K562 (cell line): ENCODE measurements around the gene CNIH3. TPM values are rescaled to one million over a fixed set of nuclear protein-coding genes. Genes with fewer than 3 reads are reported as not detected.

ENCODE experiments used
- ATAC-seq: fragments of 200-7000 bp; cut with Tn5 transposase; 3 replicates; pipeline ENCODE4 v1.9.1; 2020; ENCODE audit warnings: moderate library complexity
- BruUV-seq: library from RNA; stranded (reverse); fragments of 400-500 nt; replicated peaks from 2 replicates; lab custom pipeline; 2021; lab: Mats Ljungman, UMichigan
- CTCF ChIA-PET: fragments of 300-600 bp; formaldehyde crosslinking; extraction: SDS; loops from one replicate; lab custom pipeline; 2021; ENCODE audit warnings: low intra/inter-chr PET ratio; lab: Yijun Ruan, JAX
- POLR2A ChIA-PET: fragments of 300-600, 350-650 bp; sonication (Branson Sonifier 250); formaldehyde crosslinking; extraction: SDS; loops from one replicate; lab custom pipeline; 2021; ENCODE audit warnings: antibody characterized with exemption, inconsistent platforms; lab: Yijun Ruan, JAX
- DNase-seq, 4 experiments: peaks; one replicate each; pipeline versions ENCODE4 v3.0.0 to v3.0.0-alpha.2; 2011 to 2018; ENCODE audit warnings: low spot score in 3 of 4, mixed read lengths in 3 of 4; ENCODE audit errors: extremely low read depth in 1 of 4
- FAIRE-seq: peaks from 2 replicates; lab custom pipeline; 2011; peaks lifted over from hg19 to GRCh38; lab: Jason Lieb, UNC
- H2AFZ ChIP-seq: 2 replicates; pipeline ENCODE4 v1.6.0; 2011; ENCODE audit warnings: low read depth, low read length, control low read depth, inconsistent platforms
- H3K27ac ChIP-seq: fragments of 200-600 bp; 3 replicates; pipeline ENCODE4 v1.8.0; 2011; ENCODE audit warnings: low read depth, mild to moderate bottlenecking, control low read depth, inconsistent platforms, low read length, moderate library complexity, mixed read lengths; ENCODE audit errors: extremely low read depth
- H3K27me3 ChIP-seq, 2 experiments: fragments of 300-600 bp in 1 of 2; 2 replicates in 1 of 2; 3 replicates in 1 of 2; pipeline versions ENCODE4 v1.6.0 to v1.8.0; 2011; ENCODE audit warnings: inconsistent platforms in 2 of 2, low read length in 2 of 2, mild to moderate bottlenecking in 1 of 2, mixed read lengths in 1 of 2, moderate library complexity in 1 of 2; ENCODE audit not compliant: control insufficient read depth in 2 of 2, insufficient read depth in 2 of 2
- H3K36me3 ChIP-seq: fragments of 300-600 bp; 3 replicates; pipeline ENCODE4 v1.8.0; 2011; ENCODE audit warnings: mild to moderate bottlenecking, low read length, inconsistent platforms; ENCODE audit not compliant: control insufficient read depth, insufficient read depth
- H3K4me1 ChIP-seq, 2 experiments: fragments of 200-600 bp in 1 of 2; replicated peaks in 1 of 2; 2 replicates in 1 of 2; 3 replicates in 1 of 2; pipeline versions ENCODE4 v1.5.1 to v1.8.0; 2011; ENCODE audit warnings: inconsistent platforms in 2 of 2, low read length in 2 of 2, mild to moderate bottlenecking in 1 of 2, mixed read lengths in 1 of 2, moderate library complexity in 1 of 2; ENCODE audit not compliant: control insufficient read depth in 2 of 2, insufficient read depth in 2 of 2
- H3K4me2 ChIP-seq: 2 replicates; pipeline ENCODE4 v1.6.1; 2011; ENCODE audit warnings: low read length, control low read depth, inconsistent platforms, mixed read lengths; ENCODE audit not compliant: insufficient read depth
- H3K4me3 ChIP-seq: fragments of 200-600 bp; sonication (generic), shearing (Covaris generic); 2 replicates; pipeline ENCODE4 v1.5.1; 2016; ENCODE audit warnings: control low read depth, inconsistent platforms
- H3K79me2 ChIP-seq: fragments of 200-600 bp; 3 replicates; pipeline ENCODE4 v1.8.0; 2011; ENCODE audit warnings: low read length, inconsistent platforms; ENCODE audit not compliant: control insufficient read depth, insufficient read depth
- H3K9ac ChIP-seq, 2 experiments: 2 replicates each; pipeline versions ENCODE4 v1.6.0 to v1.6.1; 2011; ENCODE audit warnings: low read depth in 2 of 2, low read length in 2 of 2, control low read depth in 1 of 2, inconsistent platforms in 1 of 2, mild to moderate bottlenecking in 1 of 2, mixed read lengths in 1 of 2; ENCODE audit not compliant: insufficient read depth in 1 of 2
- H3K9me1 ChIP-seq: one replicate; pipeline ENCODE4 v1.6.0; 2011; ENCODE audit warnings: inconsistent platforms, mild to moderate bottlenecking, low read length, moderate library complexity; ENCODE audit not compliant: control insufficient read depth, insufficient read depth
- H3K9me3 ChIP-seq: replicated peaks from 2 replicates; pipeline ENCODE4 v1.5.1; 2011; ENCODE audit warnings: low read depth, low read length, inconsistent platforms; ENCODE audit not compliant: control insufficient read depth, insufficient read depth
- H4K20me1 ChIP-seq: replicated peaks from 2 replicates; pipeline ENCODE4 v1.6.1; 2011; ENCODE audit warnings: low read length, inconsistent platforms, mixed read lengths; ENCODE audit not compliant: control insufficient read depth, insufficient read depth
- ATF2 ChIP-seq: sonication (generic); formaldehyde crosslinking; IDR thresholded peaks from 2 replicates; pipeline ENCODE4 v1.8.1; 2022; ENCODE audit warnings: missing genetic modification reagents
- BRD4 ChIP-seq: fragments of 200-600 bp; sonication (generic); IDR thresholded peaks from 2 replicates; pipeline ENCODE4 v1.6.1; 2017; ENCODE audit warnings: inconsistent platforms
- CXXC5 ChIP-seq: fragments of 250-450 bp; sonication (Bioruptor Pico); IDR thresholded peaks from 2 replicates; pipeline ENCODE4 v1.8.0; 2022; ENCODE audit warnings: inconsistent platforms, mild to moderate bottlenecking, moderate library complexity
- ZBTB34 ChIP-seq: fragments of 250-450 bp; sonication (Bioruptor Pico); IDR thresholded peaks from 2 replicates; pipeline ENCODE4 v1.8.0; 2021; ENCODE audit warnings: mild to moderate bottlenecking, moderate library complexity
- WGBS: fragments of 100-300 bp; shearing (Covaris generic); methylation state at CpG from one replicate; pipeline ENCODE4 v1.1.6; 2016; ENCODE audit warnings: low coverage, mixed read lengths; ENCODE audit not compliant: insufficient coverage; ENCODE audit errors: missing lambda C conversion rate; 5-methylcytosine and 5-hydroxymethylcytosine counted together
- in situ Hi-C: fragments of 300-500 bp; cut with MboI; formaldehyde crosslinking; loops from 4 replicates; pipeline ENCODE4 v1.15.0; 2018; ENCODE audit warnings: inconsistent platforms, mixed read lengths
- intact Hi-C: fragments of 100-400 bp; cut with micrococcal nuclease; formaldehyde crosslinking; loops from 2 replicates; pipeline ENCODE4 v1.14.2; 2022
- polyA plus RNA-seq, 8 experiments: library from polyadenylated mRNA; depleted of rRNA in 4 of 8; stranded (reverse) in 5 of 8; unstranded in 3 of 8; fragments of >200 nt; fragmentation: Nextera tagmentation in 2 of 8; fragmentation: Illumina TruSeq in 1 of 8; extraction: Ambion mirVana in 2 of 8; extraction: Trizol in 1 of 8; gene quantifications; 2 replicates each; pipeline versions ENCODE4 v1.2.1 to v1.2.3, GENCODE V29; 2011 to 2014; ENCODE audit warnings: inconsistent platforms in 1 of 8, missing spikeins in 1 of 8
- total RNA-seq, 7 experiments: library from RNA; depleted of rRNA in 6 of 7; stranded (reverse); fragments of >200 nt in 6 of 7; fragmentation: Illumina TruSeq in 2 of 7; extraction: Trizol in 2 of 7; gene quantifications; 2 replicates each; pipeline versions ENCODE4 v1.2.1 to v1.2.3, GENCODE V29; 2011 to 2021; ENCODE audit warnings: low replicate concordance in 1 of 7

CNIH3 gene
- total and polyA plus RNA-seq, 9 of the 15 experiments (the other 6 are each of a cell fraction or from before 2014, with no cell fraction given): 0.14 to 1.8 (median 0.79) TPM

DNA sequence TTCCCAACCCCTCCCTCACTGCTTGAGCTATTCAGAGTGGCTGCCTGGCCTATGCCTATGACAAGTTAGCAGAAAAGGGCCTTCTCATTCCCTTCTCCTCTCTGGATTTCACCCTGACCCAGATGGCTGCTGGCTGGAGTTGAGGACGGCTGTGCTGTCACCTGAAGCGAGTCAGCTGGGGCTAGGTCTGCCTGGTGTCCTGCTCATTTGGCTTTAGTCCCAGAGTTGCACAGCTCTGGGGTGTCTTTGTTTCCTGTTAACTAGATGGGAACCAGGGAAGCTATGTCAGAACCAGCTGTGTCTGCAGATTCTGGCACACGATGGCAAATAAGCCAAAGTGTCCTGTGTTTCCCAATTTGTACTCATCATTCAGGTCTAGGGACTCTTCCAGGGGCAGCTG is 52.9 kb downstream of the CNIH3 start:
- DNase-seq (no peak), FAIRE-seq (no peak), ATAC-seq (no peak)
- H3K79me2 ChIP-seq: no peaks in the 10 kb centered on the region
- no peak overlapping the region for H2AFZ ChIP-seq
- 0% methylated on average over 3 of the region's 3 CpGs for WGBS
- no peaks in the 10 kb centered on the region for H3K36me3 ChIP-seq
- ChIA-PET CTCF (no interaction called here), POLR2A (no interaction called here)
- in situ Hi-C loops (no loop called here), intact Hi-C loops (no loop called here)
- no TSS peak for BruUV-seq
- H3K27ac ChIP-seq: no peak overlapping the region
- no peaks in the 10 kb centered on the region for H3K9me3 ChIP-seq
- peaks cover 3 to 22% of the 10 kb centered on the region in 2 experiments; a peak in 2 of 5 replicates for H3K27me3 ChIP-seq
- no peaks in the 10 kb centered on the region for H4K20me1 ChIP-seq
- no peak overlapping the region for H3K4me3 ChIP-seq
- no peak overlapping the region for H3K4me2 ChIP-seq
- H3K9ac ChIP-seq: no peak overlapping the region
- H3K9me1 ChIP-seq: no peaks in the 10 kb centered on the region
- TF ChIP-seq BRD4 (no peak), ATF2 (CRISPR knock-in tag) (no peak), ZBTB34 (no peak), CXXC5 (no peak)
- no peaks in the 10 kb centered on the region for H3K4me1 ChIP-seq
